Esophagus squamous epithelium (tissue), 5 donors: Measurements from ENCODE around the gene ARHGAP8. TPM values are rescaled to one million over a fixed set of nuclear protein-coding genes. Genes with fewer than 3 reads are reported as not detected.

Source experiments
- DNase-seq: peaks from one replicate; lab custom pipeline; 2025; lab: John Stamatoyannopoulos, UW
- H3K27ac ChIP-seq, 4 donors: fragments of 200-600 bp; sonication (generic); one replicate each; pipeline ENCODE4 v1.5.1; 2016 to 2019; ENCODE audit warnings: mild to moderate bottlenecking in 1 of 4
- H3K27me3 ChIP-seq, 4 donors: fragments of 200-600 bp; sonication (generic); 1 replicate in 3 of 4; 2 replicates in 1 of 4; pipeline versions ENCODE4 v1.5.1 to v1.6.0; 2017 to 2021; ENCODE audit warnings: antibody characterized with exemption in 1 of 4
- H3K36me3 ChIP-seq, 3 donors: fragments of 200-600 bp; sonication (generic); one replicate each; pipeline ENCODE4 v1.5.1; 2016 to 2019
- H3K4me1 ChIP-seq, 3 donors: fragments of 200-600 bp; sonication (generic); one replicate each; pipeline ENCODE4 v1.5.1; 2017 to 2019
- H3K4me3 ChIP-seq, 4 donors: fragments of 200-600 bp; sonication (generic); 1 replicate in 3 of 4; 2 replicates in 1 of 4; pipeline ENCODE4 v1.5.1; 2016 to 2019; ENCODE audit warnings: mild to moderate bottlenecking in 2 of 4, moderate library complexity in 1 of 4
- H3K9me3 ChIP-seq, 3 donors: fragments of 200-600 bp; sonication (generic); one replicate each; pipeline ENCODE4 v1.5.1; 2016 to 2019
- POLR2A ChIP-seq, 4 donors: fragments of 450-650 bp; IDR thresholded peaks; one replicate each; pipeline ENCODE4 v1.6.1; 2017; ENCODE audit warnings: antibody characterized with exemption in 4 of 4, mild to moderate bottlenecking in 4 of 4, moderate library complexity in 3 of 4
- WGBS, 2 donors: methylation state at CpG; one replicate each; pipeline ENCODE4 v1.1.5; 2018; 5-methylcytosine and 5-hydroxymethylcytosine counted together
- intact Hi-C: fragments of 100-400 bp; cut with DNase I; formaldehyde crosslinking; loops from one replicate; pipeline ENCODE4 v1.15.0; 2022
- total RNA-seq, 4 donors: library from RNA; depleted of rRNA; stranded (reverse); fragments of >200 nt; gene quantifications; one replicate each; pipeline ENCODE4 v1.1.0, GENCODE V29; 2016
- TF ChIP-seq, protein P1 (sequence below), 6 experiments: fragments of 450-650 bp in 4 of 6; fragments of 200-600 bp in 2 of 6; sonication (generic) in 2 of 6; IDR thresholded peaks; one replicate each; pipeline ENCODE4 v1.5.1; 2016 to 2019; ENCODE audit warnings: antibody characterized with exemption in 6 of 6, mild to moderate bottlenecking in 4 of 6, moderate library complexity in 4 of 6
- donor health status: DM: yes; HTN: yes; CAD: no.

ARHGAP8 gene
- total RNA-seq, 4 donors from 2014 or later = 3.6 to 15.0 (median 11.5) TPM

DNA sequence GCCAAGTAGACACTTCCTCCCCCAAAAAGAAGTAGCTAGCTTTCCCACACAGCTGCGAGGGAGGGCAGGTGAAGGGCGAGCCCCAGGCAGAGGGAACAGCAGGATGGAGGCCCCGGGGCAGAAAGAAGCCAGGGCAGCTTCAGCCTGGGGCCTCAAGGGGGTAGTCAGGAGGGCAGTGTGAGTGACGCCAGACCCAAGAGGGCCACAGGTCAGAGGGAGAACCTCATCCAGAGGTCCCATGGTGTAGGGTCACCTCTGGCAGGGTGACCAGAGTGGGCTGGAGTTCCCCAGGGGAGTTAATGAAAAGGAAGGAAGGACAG lies 41.2 kb upstream of the ARHGAP8 start:
- no peaks in the 10 kb centered on the region for H3K9me3 ChIP-seq
- peak overlapping the region in 2 of 4 donors; percentile 50 to 73 for H3K27ac ChIP-seq
- WGBS, 2 donors = 40 to 72% methylated on average over 2 to 3 of the region's 4 CpGs
- H3K27me3 ChIP-seq = no peaks in the 10 kb centered on the region
- intact Hi-C loops = no loop called here
- DNase-seq = no peak
- TF ChIP-seq, protein P1, sequence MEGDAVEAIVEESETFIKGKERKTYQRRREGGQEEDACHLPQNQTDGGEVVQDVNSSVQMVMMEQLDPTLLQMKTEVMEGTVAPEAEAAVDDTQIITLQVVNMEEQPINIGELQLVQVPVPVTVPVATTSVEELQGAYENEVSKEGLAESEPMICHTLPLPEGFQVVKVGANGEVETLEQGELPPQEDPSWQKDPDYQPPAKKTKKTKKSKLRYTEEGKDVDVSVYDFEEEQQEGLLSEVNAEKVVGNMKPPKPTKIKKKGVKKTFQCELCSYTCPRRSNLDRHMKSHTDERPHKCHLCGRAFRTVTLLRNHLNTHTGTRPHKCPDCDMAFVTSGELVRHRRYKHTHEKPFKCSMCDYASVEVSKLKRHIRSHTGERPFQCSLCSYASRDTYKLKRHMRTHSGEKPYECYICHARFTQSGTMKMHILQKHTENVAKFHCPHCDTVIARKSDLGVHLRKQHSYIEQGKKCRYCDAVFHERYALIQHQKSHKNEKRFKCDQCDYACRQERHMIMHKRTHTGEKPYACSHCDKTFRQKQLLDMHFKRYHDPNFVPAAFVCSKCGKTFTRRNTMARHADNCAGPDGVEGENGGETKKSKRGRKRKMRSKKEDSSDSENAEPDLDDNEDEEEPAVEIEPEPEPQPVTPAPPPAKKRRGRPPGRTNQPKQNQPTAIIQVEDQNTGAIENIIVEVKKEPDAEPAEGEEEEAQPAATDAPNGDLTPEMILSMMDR (IDR thresholded peaks at IDR 0.05) = no peak
- no peak for TF ChIP-seq POLR2A (IDR thresholded peaks at IDR 0.05)
- H3K4me3 ChIP-seq = no peak overlapping the region
- peaks cover 13 to 44% (median 23%) of the 10 kb centered on the region in 3 donors for H3K4me1 ChIP-seq
- peaks cover 0 to 22% (median 0%) of the 10 kb centered on the region in 3 donors for H3K36me3 ChIP-seq

DNA sequence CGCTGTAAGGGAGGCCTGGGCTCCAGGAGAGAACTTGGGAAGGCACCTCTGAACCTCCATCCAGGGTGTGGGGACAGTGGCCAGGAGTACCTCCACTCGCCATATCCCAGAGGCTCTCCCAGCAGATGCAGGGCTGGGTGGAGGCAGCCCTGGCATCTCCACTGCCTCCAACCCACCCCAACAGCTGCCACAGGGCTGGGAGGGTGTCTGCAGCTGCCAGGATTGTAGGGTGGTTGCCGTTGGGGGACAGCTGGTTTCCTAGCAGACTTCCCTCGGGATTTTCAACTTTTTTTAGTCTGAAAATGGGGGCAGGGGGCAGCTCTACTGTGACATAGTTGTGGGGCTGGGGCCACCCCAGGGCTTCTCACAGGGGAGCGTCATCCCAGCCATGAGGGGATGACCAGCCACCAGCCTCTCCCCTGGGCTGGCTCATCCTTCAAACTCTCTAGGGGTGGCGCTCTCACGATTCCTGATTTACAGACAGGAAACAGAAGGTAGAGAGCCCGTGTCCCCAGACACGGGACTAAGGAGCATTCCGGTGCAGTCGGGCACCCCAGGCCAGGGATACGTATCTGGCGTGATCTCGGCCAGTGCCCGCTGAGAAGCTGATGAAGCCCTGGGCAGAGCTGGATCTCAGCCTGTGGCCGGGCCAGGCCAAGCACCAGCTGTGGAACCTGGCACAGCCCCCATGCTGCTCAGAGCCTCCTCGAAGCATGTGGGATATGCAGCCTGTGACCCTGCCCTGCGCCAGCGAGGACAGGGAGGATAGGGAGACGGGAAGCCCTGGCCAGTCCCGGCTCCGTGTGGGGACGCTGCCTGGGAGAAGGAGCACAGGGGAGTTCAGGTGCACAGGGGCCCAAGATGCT lies 40.5 kb upstream of the ARHGAP8 start:
- intact Hi-C loops = no loop called here
- Histone ChIP-seq H3K4me3 (no peak overlapping the region), H3K36me3 (peaks cover 0 to 27% (median 0%) of the 10 kb centered on the region in 3 donors), H3K27me3 (no peaks in the 10 kb centered on the region), H3K27ac (peak overlapping the region in 2 of 4 donors; percentile 50 to 73), H3K9me3 (no peaks in the 10 kb centered on the region), H3K4me1 (peaks cover 13 to 44% (median 23%) of the 10 kb centered on the region in 3 donors)
- 84 to 100% methylated on average over 3 to 14 of the region's 23 CpGs for WGBS, 2 donors
- TF ChIP-seq, protein P1 (IDR thresholded peaks at IDR 0.05) = no peak
- TF ChIP-seq POLR2A (IDR thresholded peaks at IDR 0.05) = no peak
- no peak for DNase-seq

DNA sequence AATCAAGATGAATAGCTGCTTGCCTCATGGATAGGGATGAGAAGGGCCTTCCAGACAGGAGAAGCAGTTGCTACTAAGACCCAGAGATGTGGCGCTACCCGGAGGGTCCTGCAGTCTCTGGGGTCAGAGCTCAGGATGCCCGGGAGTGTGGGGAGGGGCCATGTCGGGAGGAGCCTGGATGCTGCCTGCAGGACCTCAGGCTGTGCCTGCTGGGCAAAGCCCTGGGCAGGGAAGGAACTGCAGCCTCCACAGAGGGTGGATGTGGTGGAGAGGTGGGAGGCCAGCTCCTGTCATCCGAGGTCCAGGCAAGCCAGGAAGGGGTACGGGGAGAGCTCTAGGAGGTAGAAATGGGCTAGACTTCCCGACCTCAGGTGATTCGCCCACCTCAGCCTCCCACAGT lies 39.4 kb upstream of the ARHGAP8 start:
- DNase-seq = no peak
- WGBS, 2 donors = 80 to 94% methylated on average over 1 to 6 of the region's 8 CpGs
- no peak for TF ChIP-seq POLR2A (IDR thresholded peaks at IDR 0.05)
- TF ChIP-seq, protein P1 (IDR thresholded peaks at IDR 0.05) = no peak
- H3K36me3 ChIP-seq = peaks cover 0 to 27% (median 0%) of the 10 kb centered on the region in 3 donors
- peak overlapping the region in 1 of 4 donors; percentile 10 for H3K27ac ChIP-seq
- intact Hi-C loops = no loop called here
- H3K9me3 ChIP-seq = no peaks in the 10 kb centered on the region
- H3K4me3 ChIP-seq = no peak overlapping the region
- no peaks in the 10 kb centered on the region for H3K27me3 ChIP-seq
- H3K4me1 ChIP-seq = peaks cover 13 to 37% (median 23%) of the 10 kb centered on the region in 3 donors

DNA sequence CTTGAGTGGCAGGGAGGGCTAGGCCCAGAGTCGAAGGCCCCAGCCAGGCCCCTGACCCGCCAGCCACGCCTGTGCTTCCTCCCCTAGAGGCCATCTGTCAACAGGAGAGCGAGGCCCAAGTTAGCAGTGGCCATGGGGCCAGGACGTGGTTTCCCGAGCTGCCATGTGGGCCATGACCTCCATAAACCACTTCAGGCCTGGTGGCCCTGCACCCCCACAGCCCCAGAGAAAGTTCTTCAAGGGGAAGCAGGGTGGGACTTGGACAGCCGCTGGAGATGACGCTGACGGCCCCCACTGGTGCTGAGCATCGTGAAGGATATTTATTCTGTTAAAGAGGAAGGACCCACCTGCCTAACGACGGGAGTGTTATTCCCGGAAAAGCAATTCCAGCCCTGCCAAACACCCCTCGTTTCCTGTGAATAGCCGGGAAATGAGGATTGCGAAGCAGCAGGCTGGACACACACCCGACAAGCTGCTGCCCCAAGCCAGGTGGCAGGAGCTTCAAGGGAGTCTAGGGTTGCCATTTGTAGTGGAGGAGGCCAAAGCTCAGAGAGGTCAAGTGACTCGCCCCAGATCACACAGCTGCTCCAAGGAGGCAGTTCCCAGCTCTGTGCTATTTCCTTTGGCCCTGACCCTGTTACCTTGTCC lies 37.5 kb upstream of the ARHGAP8 start:
- H3K4me1 ChIP-seq = peaks cover 13 to 36% (median 23%) of the 10 kb centered on the region in 3 donors
- no peaks in the 10 kb centered on the region for H3K9me3 ChIP-seq
- intact Hi-C loops = no loop called here
- peaks cover 0 to 30% (median 0%) of the 10 kb centered on the region in 3 donors for H3K36me3 ChIP-seq
- 62 to 68% methylated on average over 8 to 12 of the region's 18 CpGs for WGBS, 2 donors
- no peak for TF ChIP-seq POLR2A (IDR thresholded peaks at IDR 0.05)
- TF ChIP-seq, protein P1 (IDR thresholded peaks at IDR 0.05) = no peak
- H3K27me3 ChIP-seq = no peaks in the 10 kb centered on the region
- DNase-seq = no peak
- H3K27ac ChIP-seq = peak overlapping the region in 2 of 4 donors; percentile 34 to 46
- H3K4me3 ChIP-seq = no peak overlapping the region

DNA sequence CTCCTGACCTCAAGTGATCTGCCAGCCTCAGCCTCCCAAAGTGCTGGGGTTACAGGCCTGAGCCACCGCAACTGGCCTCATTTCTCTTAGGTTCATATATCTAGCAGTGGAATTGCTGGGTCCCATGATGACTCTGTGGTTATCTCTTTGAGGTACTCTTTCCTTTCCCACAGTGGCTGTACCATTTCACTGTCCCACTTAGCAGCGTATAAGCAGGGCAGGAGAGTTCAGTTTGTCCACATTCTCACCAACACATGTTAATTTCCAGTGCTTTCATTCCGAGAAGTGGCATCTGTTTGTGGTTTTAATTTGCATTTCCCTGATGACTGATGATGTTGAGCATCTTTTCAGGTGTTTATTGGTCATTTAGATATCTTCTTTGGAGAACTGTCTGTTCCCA lies 34.0 kb upstream of the ARHGAP8 start:
- TF ChIP-seq, protein P1 (IDR thresholded peaks at IDR 0.05) = no peak
- no peak for TF ChIP-seq POLR2A (IDR thresholded peaks at IDR 0.05)

More for the DNA sequence above, 34.0 kb upstream of the ARHGAP8 start:
- DNase-seq = no peak
- H3K4me3 ChIP-seq = no peak overlapping the region
- H3K4me1 ChIP-seq = peaks cover 0 to 15% (median 0%) of the 10 kb centered on the region in 3 donors
- 72 to 88% methylated on average over 3 of the region's 3 CpGs for WGBS, 2 donors
- H3K27me3 ChIP-seq = no peaks in the 10 kb centered on the region
- intact Hi-C loops = no loop called here
- peak overlapping the region in 1 of 4 donors; percentile 28 for H3K27ac ChIP-seq
- peaks cover 0 to 59% (median 0%) of the 10 kb centered on the region in 3 donors for H3K36me3 ChIP-seq
- H3K9me3 ChIP-seq = no peaks in the 10 kb centered on the region
